Measurements from ENCODE around the gene LGR6. TPM values are rescaled to one million over a fixed set of nuclear protein-coding genes. Genes with fewer than 3 reads are reported as not detected.
A peak's percentile ranks its signal among the peaks of the same experiment; 100 is the strongest.

Gene LGR6
- total and polyA plus RNA-seq, 2 of the 8 experiments (the other 6 are each of a cell fraction or from before 2014, with no cell fraction given) = 0.50 to 1.0 TPM

DNA sequence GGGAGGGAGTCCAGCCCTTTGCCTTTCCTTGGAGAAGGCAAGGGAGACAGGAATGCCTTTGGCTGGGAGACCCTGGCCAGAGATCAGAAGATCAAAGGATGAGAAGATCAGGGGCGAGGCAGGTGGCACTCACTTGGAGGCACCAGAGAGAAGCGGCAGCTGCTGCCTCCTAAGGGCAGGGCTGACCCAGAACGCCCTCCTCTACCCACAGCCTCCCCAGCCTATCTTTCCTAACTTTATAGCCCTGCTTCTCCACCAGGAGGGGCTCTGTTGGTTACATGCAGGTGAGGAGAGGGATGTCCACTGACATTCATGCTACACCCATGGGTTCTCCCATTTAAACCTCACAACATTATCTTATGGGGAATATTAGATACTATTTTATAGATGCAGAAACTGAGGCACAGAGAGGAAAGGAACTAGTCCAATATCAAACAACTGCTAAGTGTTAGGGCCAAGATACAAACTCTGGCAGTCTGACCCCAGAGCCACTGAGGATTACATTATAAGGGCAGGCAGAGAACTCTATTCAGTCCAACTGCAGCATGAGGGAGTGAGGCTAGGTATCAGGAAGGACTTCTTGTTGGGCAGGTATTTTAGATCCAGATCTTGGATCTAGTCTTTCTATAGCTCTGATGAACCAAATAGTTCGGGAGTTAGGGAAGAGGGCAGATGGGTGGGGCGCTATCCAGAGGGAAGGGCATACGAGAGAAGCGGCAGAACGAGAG, 19.9 kb downstream of the LGR6 start:
- H4K8ac ChIP-seq (ENCODE audit: extremely low read depth, insufficient read depth, low read length) = peak overlapping the region; percentile 93; the same call in 1 of the 2 replicates
- no peaks in the 10 kb centered on the region for H3K36me3 ChIP-seq (ENCODE audit: control insufficient read depth in 2 of 4, insufficient read depth in 4 of 4, low read length in 3 of 4)
- peak in 1 of 2 experiments; percentile 60 for DNase-seq (ENCODE audit: low read depth in 1 of 2, low spot score in 2 of 2)
- H3K14ac ChIP-seq (ENCODE audit: insufficient read length) = no peak overlapping the region
- H3K79me1 ChIP-seq (ENCODE audit: low read depth, low read length) = no peaks in the 10 kb centered on the region
- peak overlapping the region; percentile 82; the same call in 1 of the 2 replicates for H2BK15ac ChIP-seq (ENCODE audit: low read length)
- peak overlapping the region; percentile 60 to 74 (median 62) for H3K4me3 ChIP-seq (ENCODE audit: extremely low read depth in 1 of 4, insufficient read depth in 2 of 4, low read depth in 3 of 4, low read length in 4 of 4)
- H2BK12ac ChIP-seq (ENCODE audit: low read depth, low read length) = peak overlapping the region; percentile 69; the same call in 1 of the 2 replicates
- POLR2A ChIA-PET (ENCODE audit: partially characterized antibody) = interaction anchor here (0.8 to 1.2 kb wide), 4 partner anchors 10 to 112 kb away, joined by 3 to 5 read pairs (median 3); no protein-coding TSS in a partner anchor
- no peak overlapping the region for H3K9ac ChIP-seq (replicated peaks in 1 of 4; ENCODE audit: extremely low read depth in 1 of 4, low read depth in 3 of 4, low read length in 3 of 4)
- H3K56ac ChIP-seq (replicated peaks; ENCODE audit: insufficient read length, low read depth, low read length) = peak overlapping the region; percentile 26
- peak overlapping the region; percentile 15; the same call in 1 of the 2 replicates for H2BK5ac ChIP-seq (ENCODE audit: low read depth, low read length)
- H2AFZ ChIP-seq (ENCODE audit: low read length) = peak overlapping the region; percentile 47; the same call in 1 of the 2 replicates
- CTCF ChIA-PET (ENCODE audit: partially characterized antibody) = interaction anchor here (0.5 to 14.5 kb wide), 34 partner anchors 7 to 1060 kb away, joined by 3 to 249 read pairs (median 6); partner anchors contain the start of genes LGR6 and UBE2T
- peak overlapping the region; percentile 48 for H2BK120ac ChIP-seq (replicated peaks; ENCODE audit: low read depth, low read length)
- H3K23ac ChIP-seq (ENCODE audit: insufficient read length) = no peak overlapping the region
- H3K27ac ChIP-seq (ENCODE audit: low read depth, low read length) = no peak overlapping the region
- peak overlapping the region; percentile 33 for H3K4ac ChIP-seq (replicated peaks; ENCODE audit: insufficient read length, low read depth, low read length)
- no peaks in the 10 kb centered on the region for H3K79me2 ChIP-seq (ENCODE audit: control insufficient read depth in 1 of 2, insufficient read depth in 2 of 2, low read length in 2 of 2)
- peaks cover 5% of the 10 kb centered on the region; the same call in 1 of the 2 replicates for H3K23me2 ChIP-seq (ENCODE audit: low read depth, low read length)
- peaks cover 0 to 3% (median 1%) of the 10 kb centered on the region in 4 experiments; a peak in 5 of 7 replicates for H3K4me1 ChIP-seq (replicated peaks in 1 of 4; ENCODE audit: control insufficient read depth in 3 of 4, insufficient read depth in 4 of 4, low read length in 3 of 4)
- peaks cover 2 to 10% (median 8%) of the 10 kb centered on the region in 4 experiments; a peak in 6 of 7 replicates for H3K27me3 ChIP-seq (replicated peaks in 1 of 4; ENCODE audit: control insufficient read depth in 3 of 4, extremely low read depth in 1 of 4, insufficient read depth in 3 of 4, low read length in 3 of 4)
- FAIRE-seq = peak; percentile 77
- H3K4me2 ChIP-seq (ENCODE audit: insufficient read depth in 1 of 2, low read depth in 2 of 2, low read length in 2 of 2) = peak overlapping the region; percentile 74 to 80
- H3K9me3 ChIP-seq (ENCODE audit: insufficient read depth in 2 of 2, low read depth in 1 of 2, low read length in 1 of 2) = no peaks in the 10 kb centered on the region
- no peak overlapping the region for H2BK20ac ChIP-seq (ENCODE audit: low read length)
- H4K5ac ChIP-seq (ENCODE audit: insufficient read length, low read depth, low read length) = peak overlapping the region; percentile 46
- H4K91ac ChIP-seq (replicated peaks; ENCODE audit: insufficient read length, low read length) = peak overlapping the region; percentile 39
- H3K18ac ChIP-seq (ENCODE audit: extremely low read depth, low read length) = peak overlapping the region; percentile 52; the same call in 1 of the 2 replicates
- H4K20me1 ChIP-seq (replicated peaks in 1 of 2; ENCODE audit: control insufficient read depth in 1 of 2, insufficient read depth in 2 of 2, low read length in 2 of 2) = no peaks in the 10 kb centered on the region
- no peak overlapping the region for H2AK5ac ChIP-seq (ENCODE audit: low read depth, low read length)
- 14% methylated on average over 8 of the region's 8 CpGs; no CpG with 5 or more reads in 1 of the 2 experiments for WGBS, 2 experiments (ENCODE audit: extremely low coverage in 1 of 2, insufficient coverage in 1 of 2, insufficient read length in 1 of 2, insufficient replicate concordance in 2 of 2, low coverage in 1 of 2, low lambda C conversion rate in 2 of 2, missing lambda C conversion rate in 1 of 2)
- TF ChIP-seq NANOG (IDR thresholded peaks at IDR 0.05; ENCODE audit: insufficient read depth, low read depth, low read length, poor library complexity, severe bottlenecking) (no peak), SP1 (IDR thresholded peaks at IDR 0.05; ENCODE audit: low read depth, low read length) (no peak), SRF (IDR thresholded peaks at IDR 0.05; ENCODE audit: low read depth, low read length) (no peak), JUN (IDR thresholded peaks at IDR 0.05; ENCODE audit: low read depth, low read length) (no peak), TAF7 (optimal IDR thresholded peaks at IDR 0.05; ENCODE audit: borderline replicate concordance, low read depth, low read length) (no peak), YY1 (IDR thresholded peaks at IDR 0.05; ENCODE audit: low read depth, low read length) (0 out of 2 replicates have a peak, but pooled peaks have one; percentile 47), HDAC6 (IDR thresholded peaks at IDR 0.05; ENCODE audit: low read depth, low read length) (no peak), TBP (IDR thresholded peaks at IDR 0.05; ENCODE audit: low read depth, low read length) (peak; percentile 21; the same call in 1 of the 2 replicates), BCL11A (IDR thresholded peaks at IDR 0.05; ENCODE audit: low read depth in 2 of 2, low read length in 2 of 2) (no peak), SIN3A (conservative IDR thresholded peaks at IDR 0.05 in 1 of 2, IDR thresholded peaks at IDR 0.05 in 1 of 2; ENCODE audit: low read depth in 1 of 2, low read length in 2 of 2) (0 out of 4 replicates have a peak, but pooled peaks of 1 of the 2 experiments have one; percentile 28), ZNF274 (IDR thresholded peaks at IDR 0.05; ENCODE audit: borderline replicate concordance, extremely low read depth, low read length) (no peak)
